ENCODE measurements around the gene SH2D6.

Gene SH2D6

GRCh38 chr2:85414761-85415553, 3.6 kb upstream of the SH2D6 start:
- no peak for TF ChIP-seq CTCF (IDR thresholded peaks at IDR 0.05; ENCODE audit: low read depth, low read length)

GRCh38 chr2:85415980-85416650, 2.4 kb upstream of the SH2D6 start:
- no peak for DNase-seq (ENCODE audit: low read depth in 2 of 2)
- no peak overlapping the region for H3K4me3 ChIP-seq (replicated peaks in 1 of 2; ENCODE audit: low read depth in 2 of 2, low read length in 2 of 2)
- no peak for TF ChIP-seq CTCF (IDR thresholded peaks at IDR 0.05; ENCODE audit: low read depth, low read length)

More at GRCh38 chr2:85414761-85415553, 3.6 kb upstream of the SH2D6 start:
- no peak overlapping the region for H3K4me3 ChIP-seq (replicated peaks in 1 of 2; ENCODE audit: low read depth in 2 of 2, low read length in 2 of 2)
- no peak for DNase-seq (ENCODE audit: low read depth in 2 of 2)

GRCh38 chr2:85419009-85419675, 628 bp downstream of the SH2D6 start:
- H3K4me3 ChIP-seq (replicated peaks in 1 of 2; ENCODE audit: low read depth in 2 of 2, low read length in 2 of 2) = peak overlapping the region; percentile 71 to 72
- peak in 1 of 2 donors; percentile 12 for DNase-seq (ENCODE audit: low read depth in 2 of 2)
- no peak for TF ChIP-seq CTCF (IDR thresholded peaks at IDR 0.05; ENCODE audit: low read depth, low read length)

- TF ChIP-seq CTCF (IDR thresholded peaks at IDR 0.05; ENCODE audit: low read depth, low read length) = peak; percentile 99
- peak; percentile 84 to 86 for DNase-seq (ENCODE audit: low read depth in 2 of 2)
- peak overlapping the region in 1 of 2 donors; percentile 10 for H3K4me3 ChIP-seq (replicated peaks in 1 of 2; ENCODE audit: low read depth in 2 of 2, low read length in 2 of 2)
Observed at GRCh38 chr2:85420536-85421259, 2.2 kb downstream of the SH2D6 start.

GRCh38 chr2:85421260-85422071, 3.0 kb downstream of the SH2D6 start:
- DNase-seq (ENCODE audit: low read depth in 2 of 2) = peak; percentile 51 to 80
- no peak for TF ChIP-seq CTCF (IDR thresholded peaks at IDR 0.05; ENCODE audit: low read depth, low read length)

GRCh38 chr2:85422072-85422457, 3.6 kb downstream of the SH2D6 start:
- no peak overlapping the region for H3K4me3 ChIP-seq (replicated peaks in 1 of 2; ENCODE audit: low read depth in 2 of 2, low read length in 2 of 2)
- DNase-seq (ENCODE audit: low read depth in 2 of 2) = no peak
- no peak for TF ChIP-seq CTCF (IDR thresholded peaks at IDR 0.05; ENCODE audit: low read depth, low read length)

More at GRCh38 chr2:85421260-85422071, 3.0 kb downstream of the SH2D6 start:
- peak overlapping the region in 1 of 2 donors; percentile 10 for H3K4me3 ChIP-seq (replicated peaks in 1 of 2; ENCODE audit: low read depth in 2 of 2, low read length in 2 of 2)
